HEK293 (cell line): ENCODE results near the gene NOC2L.

ENCODE experiments used
- CTCF ChIA-PET: fragments of 350-600 bp; formaldehyde crosslinking; extraction: SDS; loops from one replicate; lab custom pipeline; 2021; ENCODE audit warnings: antibody characterized with exemption; lab: Yijun Ruan, JAX
- POLR2A ChIA-PET: fragments of 300-600 bp; formaldehyde crosslinking; extraction: SDS; loops from one replicate; lab custom pipeline; 2020; ENCODE audit warnings: antibody characterized with exemption, inconsistent platforms; lab: Yijun Ruan, JAX
- H3K27ac ChIP-seq: fragments of 200-500 bp; sonication (Bioruptor generic); 2 replicates; pipeline ENCODE4 v1.5.1; 2014; ENCODE audit warnings: low read depth, low read length, control low read depth, inconsistent platforms; ENCODE audit errors: extremely low read depth
- H3K36me3 ChIP-seq, 2 experiments: fragments of 200-500 bp in 1 of 2; sonication (Bioruptor generic) in 1 of 2; 1 replicate in 1 of 2; 2 replicates in 1 of 2; pipeline ENCODE4 v1.5.1; 2014 to 2017; ENCODE audit warnings: inconsistent platforms in 2 of 2, low read length in 2 of 2; ENCODE audit not compliant: control insufficient read depth in 2 of 2, insufficient read depth in 1 of 2
- H3K4me1 ChIP-seq: fragments of 200-500 bp; sonication (Bioruptor generic); 2 replicates; pipeline ENCODE4 v1.5.1; 2014; ENCODE audit warnings: mild to moderate bottlenecking, low read length, inconsistent platforms; ENCODE audit not compliant: control insufficient read depth, insufficient read depth
- H3K4me3 ChIP-seq: 2 replicates; pipeline ENCODE4 v1.5.1; 2011; ENCODE audit warnings: low read depth, mild to moderate bottlenecking, control low read depth, low read length, moderate library complexity
- H3K9me3 ChIP-seq: fragments of 200-500 bp; sonication (Bioruptor generic); 2 replicates; pipeline ENCODE4 v1.5.1; 2014; ENCODE audit warnings: low read depth, low read length, inconsistent platforms; ENCODE audit not compliant: control insufficient read depth, insufficient read depth
- ELK4 ChIP-seq: IDR thresholded peaks from 2 replicates; pipeline ENCODE4 v1.6.1; 2011; ENCODE audit warnings: mild to moderate bottlenecking, low read depth, low read length, borderline replicate concordance
- GLIS2 ChIP-seq: fragments of 450-650 bp; formaldehyde crosslinking; IDR thresholded peaks from 2 replicates; pipeline ENCODE4 v1.5.1; 2016; ENCODE audit warnings: missing biosample characterization, missing genetic modification characterization
- IKZF3 ChIP-seq: fragments of 450-650 bp; IDR thresholded peaks from 2 replicates; pipeline ENCODE4 v1.5.0; 2018; ENCODE audit warnings: missing biosample characterization, mild to moderate bottlenecking, missing genetic modification characterization, moderate library complexity
- PATZ1 ChIP-seq: fragments of 450-650 bp; formaldehyde crosslinking; IDR thresholded peaks from 2 replicates; pipeline ENCODE4 v1.5.1; 2016; ENCODE audit warnings: missing biosample characterization, missing genetic modification characterization
- RBAK ChIP-seq: fragments of 450-650 bp; formaldehyde crosslinking; IDR thresholded peaks from 2 replicates; pipeline ENCODE4 v1.5.1; 2016; ENCODE audit warnings: missing biosample characterization, missing genetic modification characterization
- YY1 ChIP-seq: fragments of 450-650 bp; formaldehyde crosslinking; IDR thresholded peaks from 2 replicates; pipeline ENCODE4 v1.5.1; 2018; ENCODE audit warnings: missing biosample characterization, missing genetic modification characterization
- ZBTB7A ChIP-seq: fragments of 450-650 bp; formaldehyde crosslinking; IDR thresholded peaks from 2 replicates; pipeline ENCODE4 v1.5.1; 2016; ENCODE audit warnings: low read depth, missing biosample characterization, missing genetic modification characterization
- ZNF114 ChIP-seq: fragments of 450-650 bp; formaldehyde crosslinking; IDR thresholded peaks from 2 replicates; pipeline ENCODE4 v1.5.0; 2017; ENCODE audit warnings: missing biosample characterization, missing genetic modification characterization
- ZNF138 ChIP-seq: fragments of 450-650 bp; formaldehyde crosslinking; IDR thresholded peaks from 2 replicates; pipeline ENCODE4 v1.5.1; 2016; ENCODE audit warnings: missing biosample characterization, missing genetic modification characterization, borderline replicate concordance
- ZNF140 ChIP-seq: fragments of 450-650 bp; formaldehyde crosslinking; IDR thresholded peaks from 2 replicates; pipeline ENCODE4 v1.5.1; 2016; ENCODE audit warnings: missing biosample characterization, missing genetic modification characterization
- ZNF214 ChIP-seq: fragments of 450-650 bp; formaldehyde crosslinking; IDR thresholded peaks from 2 replicates; pipeline ENCODE4 v1.5.1; 2017; ENCODE audit warnings: missing biosample characterization, mild to moderate bottlenecking, missing genetic modification characterization, borderline replicate concordance
- ZNF239 ChIP-seq: fragments of 450-650 bp; formaldehyde crosslinking; IDR thresholded peaks from 2 replicates; pipeline ENCODE4 v1.5.1; 2016; ENCODE audit warnings: missing biosample characterization, missing genetic modification characterization
- ZNF274 ChIP-seq, 2 experiments: fragments of 200-500 bp in 1 of 2; fragments of 450-650 bp in 1 of 2; sonication (Bioruptor generic) in 1 of 2; formaldehyde crosslinking in 1 of 2; IDR thresholded peaks; 2 replicates each; pipeline versions ENCODE4 v1.5.1 to v1.6.1; 2014 to 2016; ENCODE audit warnings: borderline replicate concordance in 1 of 2, inconsistent platforms in 1 of 2, low read length in 1 of 2, missing biosample characterization in 1 of 2, missing genetic modification characterization in 1 of 2
- ZNF335 ChIP-seq: fragments of 450-650 bp; formaldehyde crosslinking; conservative IDR thresholded peaks from 2 replicates; pipeline ENCODE4 v1.5.1; 2016; ENCODE audit warnings: missing biosample characterization, missing genetic modification characterization
- ZNF514 ChIP-seq: fragments of 450-650 bp; formaldehyde crosslinking; IDR thresholded peaks from 2 replicates; pipeline ENCODE4 v1.5.1; 2016; ENCODE audit warnings: missing biosample characterization, missing genetic modification characterization
- ZNF600 ChIP-seq: fragments of 450-650 bp; formaldehyde crosslinking; IDR thresholded peaks from 2 replicates; pipeline ENCODE4 v1.5.1; 2016; ENCODE audit warnings: missing biosample characterization, missing genetic modification characterization
- ZNF654 ChIP-seq: fragments of 450-650 bp; formaldehyde crosslinking; IDR thresholded peaks from 2 replicates; pipeline ENCODE4 v1.5.1; 2016; ENCODE audit warnings: low read depth, missing biosample characterization, missing genetic modification characterization
- ZNF664 ChIP-seq: fragments of 450-650 bp; formaldehyde crosslinking; IDR thresholded peaks from 2 replicates; pipeline ENCODE4 v1.5.1; 2016; ENCODE audit warnings: missing biosample characterization, missing genetic modification characterization
- ZNF76 ChIP-seq: fragments of 450-650 bp; formaldehyde crosslinking; IDR thresholded peaks from 2 replicates; pipeline ENCODE4; 2016; ENCODE audit warnings: low read depth, missing biosample characterization, missing genetic modification characterization, borderline replicate concordance
- ZNF776 ChIP-seq: fragments of 450-650 bp; formaldehyde crosslinking; IDR thresholded peaks from 2 replicates; pipeline ENCODE4 v1.5.0; 2017; ENCODE audit warnings: missing biosample characterization, missing genetic modification characterization, borderline replicate concordance
- TF ChIP-seq, protein P1 (sequence below): fragments of 450-650 bp; formaldehyde crosslinking; IDR thresholded peaks from 2 replicates; pipeline ENCODE4 v1.5.1; 2017; ENCODE audit warnings: missing biosample characterization, missing genetic modification characterization
- TF ChIP-seq, protein P2 (sequence below): fragments of 450-650 bp; formaldehyde crosslinking; IDR thresholded peaks from 2 replicates; pipeline ENCODE4 v1.5.1; 2016; ENCODE audit warnings: missing biosample characterization, missing genetic modification characterization, borderline replicate concordance
- TF ChIP-seq, protein P3 (sequence below): fragments of 450-650 bp; formaldehyde crosslinking; IDR thresholded peaks from 2 replicates; pipeline ENCODE4 v1.5.1; 2016; ENCODE audit warnings: missing biosample characterization, missing genetic modification characterization
- TF ChIP-seq, protein P4 (sequence below): fragments of 450-650 bp; formaldehyde crosslinking; IDR thresholded peaks from 2 replicates; pipeline ENCODE4 v1.5.1; 2016; ENCODE audit warnings: missing biosample characterization, missing genetic modification characterization

Gene NOC2L

DNA sequence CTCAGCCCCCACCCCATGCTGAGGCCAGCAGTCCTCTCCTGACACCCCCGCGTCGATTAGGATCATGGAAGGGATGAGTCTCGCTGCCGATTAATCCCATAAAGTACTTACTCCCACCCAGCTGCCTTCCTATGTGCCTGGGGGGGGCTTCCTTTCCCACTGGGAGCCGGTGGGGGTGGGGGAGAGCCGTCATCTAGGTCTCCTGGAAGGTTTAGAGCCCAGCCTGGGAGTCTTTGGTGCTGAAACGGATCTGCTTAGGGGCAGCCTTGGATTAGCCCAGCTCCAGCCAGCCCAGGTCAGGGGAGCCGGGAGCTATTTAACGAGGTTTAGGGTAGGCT lies 25.5 kb downstream of the NOC2L start (continued):
- no peak for TF ChIP-seq ZNF776 (tag by site-specific recombination)
- TF ChIP-seq GLIS2 (tag by site-specific recombination) = peak; percentile 85
- no peak for TF ChIP-seq ZNF138 (tag by site-specific recombination)
- TF ChIP-seq, protein P1, sequence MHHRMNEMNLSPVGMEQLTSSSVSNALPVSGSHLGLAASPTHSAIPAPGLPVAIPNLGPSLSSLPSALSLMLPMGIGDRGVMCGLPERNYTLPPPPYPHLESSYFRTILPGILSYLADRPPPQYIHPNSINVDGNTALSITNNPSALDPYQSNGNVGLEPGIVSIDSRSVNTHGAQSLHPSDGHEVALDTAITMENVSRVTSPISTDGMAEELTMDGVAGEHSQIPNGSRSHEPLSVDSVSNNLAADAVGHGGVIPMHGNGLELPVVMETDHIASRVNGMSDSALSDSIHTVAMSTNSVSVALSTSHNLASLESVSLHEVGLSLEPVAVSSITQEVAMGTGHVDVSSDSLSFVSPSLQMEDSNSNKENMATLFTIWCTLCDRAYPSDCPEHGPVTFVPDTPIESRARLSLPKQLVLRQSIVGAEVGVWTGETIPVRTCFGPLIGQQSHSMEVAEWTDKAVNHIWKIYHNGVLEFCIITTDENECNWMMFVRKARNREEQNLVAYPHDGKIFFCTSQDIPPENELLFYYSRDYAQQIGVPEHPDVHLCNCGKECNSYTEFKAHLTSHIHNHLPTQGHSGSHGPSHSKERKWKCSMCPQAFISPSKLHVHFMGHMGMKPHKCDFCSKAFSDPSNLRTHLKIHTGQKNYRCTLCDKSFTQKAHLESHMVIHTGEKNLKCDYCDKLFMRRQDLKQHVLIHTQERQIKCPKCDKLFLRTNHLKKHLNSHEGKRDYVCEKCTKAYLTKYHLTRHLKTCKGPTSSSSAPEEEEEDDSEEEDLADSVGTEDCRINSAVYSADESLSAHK = no peak
- no peak for TF ChIP-seq ZNF664 (tag by site-specific recombination)
- TF ChIP-seq ZNF274 (IDR thresholded peaks at IDR 0.05; ENCODE audit: low read length) = no peak
- TF ChIP-seq ZNF274 (tag by site-specific recombination; IDR thresholded peaks at IDR 0.05; ENCODE audit: borderline replicate concordance) = no peak
- TF ChIP-seq ZNF239 = no peak

DNA sequence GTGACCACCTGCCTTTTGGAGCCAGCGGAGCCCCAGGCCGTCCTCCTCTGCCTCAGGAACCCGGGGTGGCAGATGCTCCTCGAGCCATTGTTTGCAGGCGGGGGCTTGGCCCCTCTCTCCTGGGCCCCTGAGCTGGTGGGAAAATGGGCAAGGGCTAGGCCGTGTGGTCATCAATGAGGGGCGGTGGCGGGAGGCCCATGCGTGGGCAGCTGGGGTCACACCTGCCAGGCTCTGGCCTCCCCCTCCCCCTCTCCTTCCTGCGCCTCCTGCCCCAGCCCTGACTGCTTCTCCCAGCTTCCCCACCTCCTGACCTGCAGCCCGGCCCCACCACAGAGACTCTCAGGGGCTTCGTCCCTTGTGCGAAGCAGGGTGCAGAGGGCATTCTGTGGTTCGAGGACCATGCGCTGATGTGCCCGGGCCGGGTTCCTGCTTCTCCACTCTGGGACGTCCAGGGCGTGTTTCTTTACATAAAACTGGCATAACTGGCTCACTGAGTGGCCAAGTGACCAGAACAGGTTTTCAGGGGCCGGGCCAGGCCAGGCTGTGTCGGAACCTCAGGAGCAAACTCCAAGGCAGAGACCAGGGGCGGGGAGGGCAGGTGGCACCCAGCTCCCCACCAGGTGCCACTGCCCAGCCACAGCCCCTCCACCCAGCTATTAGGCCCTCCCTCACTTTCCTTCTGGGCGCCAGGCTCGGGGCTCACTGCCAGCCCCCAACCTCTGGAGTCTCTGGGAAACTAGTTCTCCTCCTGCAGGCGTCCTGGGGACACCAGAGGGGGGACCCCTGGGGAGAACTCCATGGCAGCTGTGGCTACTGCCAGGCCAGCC lies 26.1 kb downstream of the NOC2L start:
- Histone ChIP-seq H3K4me3 (no peak overlapping the region), H3K27ac (peak overlapping the region; percentile 82; the same call in 1 of the 2 replicates), H3K4me1 (peaks cover 30% of the 10 kb centered on the region), H3K36me3 (peaks cover 0 to 49% of the 10 kb centered on the region in 2 experiments; a peak in 1 of 3 replicates), H3K9me3 (no peaks in the 10 kb centered on the region)
- ChIA-PET POLR2A (interaction anchor here (0.6 to 6.5 kb wide), 4 partner anchors 9 to 41 kb away, joined by 3 to 111 read pairs (median 6); no protein-coding TSS in a partner anchor), CTCF (interaction anchor here (0.9 to 1.4 kb wide), 3 partner anchors 10 to 69 kb away, joined by 3 to 6 read pairs (median 5); no protein-coding TSS in a partner anchor)
- TF ChIP-seq ZNF140 (tag by site-specific recombination) = no peak
- no peak for TF ChIP-seq ZNF335 (tag by site-specific recombination)
- no peak for TF ChIP-seq ZNF76
- TF ChIP-seq ZNF514 (tag by site-specific recombination) = no peak
- TF ChIP-seq, protein P2, sequence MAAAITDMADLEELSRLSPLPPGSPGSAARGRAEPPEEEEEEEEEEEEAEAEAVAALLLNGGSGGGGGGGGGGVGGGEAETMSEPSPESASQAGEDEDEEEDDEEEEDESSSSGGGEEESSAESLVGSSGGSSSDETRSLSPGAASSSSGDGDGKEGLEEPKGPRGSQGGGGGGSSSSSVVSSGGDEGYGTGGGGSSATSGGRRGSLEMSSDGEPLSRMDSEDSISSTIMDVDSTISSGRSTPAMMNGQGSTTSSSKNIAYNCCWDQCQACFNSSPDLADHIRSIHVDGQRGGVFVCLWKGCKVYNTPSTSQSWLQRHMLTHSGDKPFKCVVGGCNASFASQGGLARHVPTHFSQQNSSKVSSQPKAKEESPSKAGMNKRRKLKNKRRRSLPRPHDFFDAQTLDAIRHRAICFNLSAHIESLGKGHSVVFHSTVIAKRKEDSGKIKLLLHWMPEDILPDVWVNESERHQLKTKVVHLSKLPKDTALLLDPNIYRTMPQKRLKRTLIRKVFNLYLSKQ (tag by site-specific recombination) = no peak
- TF ChIP-seq PATZ1 (tag by site-specific recombination) = no peak
- TF ChIP-seq ELK4 = no peak
- peak; percentile 90 for TF ChIP-seq ZNF600 (tag by site-specific recombination)
- TF ChIP-seq IKZF3 = no peak
- 0 out of 2 replicates have a peak, but pooled peaks have one; percentile 38 for TF ChIP-seq ZBTB7A (tag by site-specific recombination)
- TF ChIP-seq, protein P3, sequence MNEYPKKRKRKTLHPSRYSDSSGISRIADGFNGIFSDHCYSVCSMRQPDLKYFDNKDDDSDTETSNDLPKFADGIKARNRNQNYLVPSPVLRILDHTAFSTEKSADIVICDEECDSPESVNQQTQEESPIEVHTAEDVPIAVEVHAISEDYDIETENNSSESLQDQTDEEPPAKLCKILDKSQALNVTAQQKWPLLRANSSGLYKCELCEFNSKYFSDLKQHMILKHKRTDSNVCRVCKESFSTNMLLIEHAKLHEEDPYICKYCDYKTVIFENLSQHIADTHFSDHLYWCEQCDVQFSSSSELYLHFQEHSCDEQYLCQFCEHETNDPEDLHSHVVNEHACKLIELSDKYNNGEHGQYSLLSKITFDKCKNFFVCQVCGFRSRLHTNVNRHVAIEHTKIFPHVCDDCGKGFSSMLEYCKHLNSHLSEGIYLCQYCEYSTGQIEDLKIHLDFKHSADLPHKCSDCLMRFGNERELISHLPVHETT (tag by site-specific recombination) = no peak
- TF ChIP-seq RBAK = no peak
- no peak for TF ChIP-seq ZNF214 (tag by site-specific recombination)
- TF ChIP-seq ZNF138 (tag by site-specific recombination) = no peak
- TF ChIP-seq ZNF654 = no peak
- TF ChIP-seq ZNF114 (tag by site-specific recombination) = no peak
- TF ChIP-seq YY1 = no peak
- TF ChIP-seq, protein P4, sequence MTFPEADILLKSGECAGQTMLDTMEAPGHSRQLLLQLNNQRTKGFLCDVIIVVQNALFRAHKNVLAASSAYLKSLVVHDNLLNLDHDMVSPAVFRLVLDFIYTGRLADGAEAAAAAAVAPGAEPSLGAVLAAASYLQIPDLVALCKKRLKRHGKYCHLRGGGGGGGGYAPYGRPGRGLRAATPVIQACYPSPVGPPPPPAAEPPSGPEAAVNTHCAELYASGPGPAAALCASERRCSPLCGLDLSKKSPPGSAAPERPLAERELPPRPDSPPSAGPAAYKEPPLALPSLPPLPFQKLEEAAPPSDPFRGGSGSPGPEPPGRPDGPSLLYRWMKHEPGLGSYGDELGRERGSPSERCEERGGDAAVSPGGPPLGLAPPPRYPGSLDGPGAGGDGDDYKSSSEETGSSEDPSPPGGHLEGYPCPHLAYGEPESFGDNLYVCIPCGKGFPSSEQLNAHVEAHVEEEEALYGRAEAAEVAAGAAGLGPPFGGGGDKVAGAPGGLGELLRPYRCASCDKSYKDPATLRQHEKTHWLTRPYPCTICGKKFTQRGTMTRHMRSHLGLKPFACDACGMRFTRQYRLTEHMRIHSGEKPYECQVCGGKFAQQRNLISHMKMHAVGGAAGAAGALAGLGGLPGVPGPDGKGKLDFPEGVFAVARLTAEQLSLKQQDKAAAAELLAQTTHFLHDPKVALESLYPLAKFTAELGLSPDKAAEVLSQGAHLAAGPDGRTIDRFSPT (tag by site-specific recombination) = peak; percentile 27; the same call in 1 of the 2 replicates
